ENCODE data around the gene MON1B.
"Not testable (repeated sequence)": the region's sequence is repeated elsewhere in the genome, so short reads cannot be mapped to it uniquely, and the experiment has no call there.

MON1B gene

DNA sequence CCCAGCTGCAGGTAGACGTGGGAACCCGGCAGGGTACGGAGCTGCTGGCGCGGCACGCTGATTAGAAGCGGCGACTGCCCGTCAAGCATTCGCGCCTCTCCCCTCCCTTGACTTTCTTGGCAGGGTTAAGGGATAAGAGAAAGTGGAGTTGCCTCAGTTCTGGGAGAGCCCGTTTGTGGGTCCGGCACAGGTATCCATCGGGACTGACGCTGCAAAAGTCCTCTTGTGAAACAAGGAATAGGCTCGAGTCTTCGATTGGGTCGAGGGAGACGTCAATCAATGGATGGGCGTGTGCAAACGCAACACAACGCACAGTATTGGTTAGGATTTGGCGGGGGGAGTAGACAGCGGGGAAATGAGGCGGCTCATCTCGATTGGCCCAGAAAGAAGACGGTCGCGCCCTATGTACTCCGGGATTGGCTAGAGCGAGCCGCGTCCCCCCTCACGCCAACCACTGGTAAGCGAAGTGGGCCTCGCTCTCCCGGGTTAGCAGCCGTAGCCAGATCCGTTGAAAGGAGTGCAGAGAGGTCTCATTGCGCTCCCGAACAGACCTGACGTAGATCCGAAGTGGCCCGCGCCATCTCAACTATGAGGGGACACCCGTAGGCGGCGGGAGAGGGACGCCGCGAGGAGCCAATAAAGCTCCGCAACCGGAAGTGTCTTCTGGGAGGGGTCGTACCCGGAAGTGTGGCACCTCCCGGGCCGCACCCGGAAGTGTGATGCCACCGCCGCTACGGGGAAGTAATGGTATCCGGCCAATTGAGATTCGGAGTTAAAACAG lies at the start of gene MON1B:
Gene MON1B, plus strand, starts transcription at position 713 of the 781 bp plus-strand sequence. CDS start 296 bp downstream, outside the sequence.
- Histone ChIP-seq H3K9ac (ENCODE audit: low read depth in 1 of 2, low read length in 2 of 2) (peak within 1 kb of the TSS; percentile 94 to 97), H3K36me3 (ENCODE audit: control insufficient read depth in 1 of 2, insufficient read depth in 2 of 2, low read length in 2 of 2) (peaks cover 17 to 31% of the 10 kb centered on the region in 2 donors), H3K27ac (ENCODE audit: low read depth, low read length) (peak within 1 kb of the TSS; percentile 99), H3K4me3 (ENCODE audit: low read depth in 1 of 2, low read length in 2 of 2) (peak within 1 kb of the TSS; percentile 96 to 98), H3K9me3 (ENCODE audit: control insufficient read depth in 1 of 2, low read length in 2 of 2) (no peaks in the 10 kb centered on the region), H3K27me3 (ENCODE audit: control insufficient read depth in 1 of 2, insufficient read depth in 2 of 2, low read length in 2 of 2) (no peaks in the 10 kb centered on the region), H3K4me1 (ENCODE audit: control insufficient read depth in 1 of 2, insufficient read depth in 2 of 2, low read length in 2 of 2) (peaks cover 11 to 18% of the 10 kb centered on the region in 2 donors)

DNA sequence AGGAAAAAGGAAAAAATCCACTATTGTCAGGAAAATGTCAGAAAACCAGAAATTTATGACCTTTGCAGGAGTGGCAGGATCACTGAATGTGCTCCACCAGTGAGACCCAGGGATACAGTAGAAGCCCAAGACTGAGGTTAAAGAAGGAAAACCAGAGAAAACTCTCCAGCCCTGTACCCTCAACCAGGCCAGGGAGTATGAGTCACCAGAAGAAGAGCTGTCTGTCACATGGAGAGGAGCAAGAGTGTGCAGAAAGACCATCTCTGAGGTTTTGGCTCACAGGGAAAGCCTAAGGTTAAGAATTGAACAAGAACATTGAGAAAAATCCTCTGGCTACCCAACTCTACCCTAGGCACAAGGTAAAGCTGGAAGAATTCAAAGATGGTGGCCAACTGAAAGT lies 47.6 kb upstream of the MON1B start:
- H3K27ac ChIP-seq (ENCODE audit: low read depth, low read length) = no peak overlapping the region
- H3K9ac ChIP-seq (ENCODE audit: low read depth in 1 of 2, low read length in 2 of 2) = no peak overlapping the region
- H3K36me3 ChIP-seq (ENCODE audit: control insufficient read depth in 1 of 2, insufficient read depth in 2 of 2, low read length in 2 of 2) = no peaks in the 10 kb centered on the region
- H3K27me3 ChIP-seq (ENCODE audit: control insufficient read depth in 1 of 2, insufficient read depth in 2 of 2, low read length in 2 of 2) = no peaks in the 10 kb centered on the region
- H3K4me1 ChIP-seq (ENCODE audit: control insufficient read depth in 1 of 2, insufficient read depth in 2 of 2, low read length in 2 of 2) = no peaks in the 10 kb centered on the region
- no peaks in the 10 kb centered on the region for H3K9me3 ChIP-seq (ENCODE audit: control insufficient read depth in 1 of 2, low read length in 2 of 2)
- no peak overlapping the region for H3K4me3 ChIP-seq (ENCODE audit: low read depth in 1 of 2, low read length in 2 of 2)

DNA sequence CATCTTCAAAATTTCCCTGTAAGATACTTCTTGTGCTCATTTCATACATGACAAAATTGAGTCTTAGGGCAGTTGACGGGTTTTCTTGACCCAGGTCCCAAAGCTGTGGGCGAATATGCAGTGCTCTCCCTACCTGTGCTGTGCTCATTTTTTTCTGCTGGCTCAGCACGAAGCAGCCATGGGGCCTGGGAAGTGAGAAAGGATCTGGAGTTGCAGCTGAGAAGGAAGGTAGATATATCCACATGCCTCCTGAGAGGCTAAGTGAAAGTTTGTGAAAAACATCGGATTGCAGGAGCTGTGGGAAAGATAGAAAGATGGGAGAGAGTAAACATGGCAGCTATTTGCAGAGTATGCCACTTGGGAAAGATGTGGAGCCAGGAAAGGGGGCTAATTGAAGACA lies 42.9 kb upstream of the MON1B start:
- Histone ChIP-seq H3K36me3 (ENCODE audit: control insufficient read depth in 1 of 2, insufficient read depth in 2 of 2, low read length in 2 of 2) (no peaks in the 10 kb centered on the region), H3K9ac (ENCODE audit: low read depth in 1 of 2, low read length in 2 of 2) (no peak overlapping the region), H3K4me1 (ENCODE audit: control insufficient read depth in 1 of 2, insufficient read depth in 2 of 2, low read length in 2 of 2) (no peaks in the 10 kb centered on the region), H3K4me3 (ENCODE audit: low read depth in 1 of 2, low read length in 2 of 2) (no peak overlapping the region), H3K27me3 (ENCODE audit: control insufficient read depth in 1 of 2, insufficient read depth in 2 of 2, low read length in 2 of 2) (no peaks in the 10 kb centered on the region), H3K27ac (ENCODE audit: low read depth, low read length) (no peak overlapping the region), H3K9me3 (ENCODE audit: control insufficient read depth in 1 of 2, low read length in 2 of 2) (no peaks in the 10 kb centered on the region)

DNA sequence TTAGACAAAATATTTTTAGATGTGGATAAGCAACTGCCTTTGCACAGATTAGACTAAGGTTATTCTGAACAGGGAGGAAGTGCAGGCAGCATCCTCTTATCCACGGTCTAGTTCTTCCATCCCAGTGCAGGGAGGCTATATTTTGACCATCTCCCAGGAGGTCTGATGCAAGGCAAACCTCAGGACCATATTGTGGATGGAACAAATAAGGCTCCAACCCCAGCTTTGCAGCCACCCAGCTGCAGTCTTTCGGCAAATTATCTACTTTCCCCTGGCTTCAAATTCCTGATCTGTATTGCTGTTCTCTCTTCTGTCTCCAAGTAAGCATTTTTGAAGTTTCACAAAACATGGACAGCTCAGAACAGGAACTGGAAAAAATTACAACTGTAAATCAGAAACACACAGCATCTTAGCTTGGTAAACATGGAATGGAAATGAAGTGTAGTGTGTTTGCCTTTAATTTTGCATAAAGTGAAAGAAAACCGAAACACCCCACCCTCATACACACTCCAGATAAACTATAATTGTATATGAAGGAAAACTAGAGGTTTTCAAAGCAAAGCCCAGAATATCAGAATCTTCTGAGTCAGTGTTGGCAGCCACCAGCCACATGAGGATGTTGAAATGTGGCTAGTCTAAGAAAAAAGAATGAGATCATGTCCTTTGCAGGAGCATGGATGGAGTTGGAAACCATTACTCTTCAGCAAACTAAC lies 33.5 kb upstream of the MON1B start:
- no peak overlapping the region for H3K4me3 ChIP-seq (ENCODE audit: low read depth in 1 of 2, low read length in 2 of 2)

DNA sequence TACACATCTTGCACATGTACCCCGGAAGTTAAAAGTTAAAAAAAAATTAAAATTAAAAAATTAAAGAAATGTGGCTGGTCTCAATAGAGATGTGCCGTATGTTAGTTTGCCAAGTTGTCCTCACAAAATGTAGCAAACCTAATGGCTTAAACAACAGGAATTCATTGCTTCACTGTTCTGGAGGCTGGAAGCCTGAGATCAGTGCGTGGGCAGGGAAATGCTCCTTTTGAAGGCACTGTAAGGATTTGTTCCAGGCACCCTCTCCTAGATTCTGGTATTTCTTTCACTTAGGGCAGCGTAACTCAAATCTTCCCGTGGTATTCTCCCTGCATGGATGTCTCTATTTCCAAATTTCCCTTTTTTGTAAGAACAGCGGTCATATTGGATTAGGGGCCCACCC lies 32.7 kb upstream of the MON1B start:
- no peak overlapping the region for H3K27ac ChIP-seq (ENCODE audit: low read depth, low read length)
- H3K9ac ChIP-seq (ENCODE audit: low read depth in 1 of 2, low read length in 2 of 2) = no peak overlapping the region
- no peak overlapping the region for H3K4me3 ChIP-seq (ENCODE audit: low read depth in 1 of 2, low read length in 2 of 2)
- H3K9me3 ChIP-seq (ENCODE audit: control insufficient read depth in 1 of 2, low read length in 2 of 2) = no peaks in the 10 kb centered on the region
- H3K36me3 ChIP-seq (ENCODE audit: control insufficient read depth in 1 of 2, insufficient read depth in 2 of 2, low read length in 2 of 2) = no peaks in the 10 kb centered on the region
- H3K4me1 ChIP-seq (ENCODE audit: control insufficient read depth in 1 of 2, insufficient read depth in 2 of 2, low read length in 2 of 2) = no peaks in the 10 kb centered on the region
- H3K27me3 ChIP-seq (ENCODE audit: control insufficient read depth in 1 of 2, insufficient read depth in 2 of 2, low read length in 2 of 2) = no peaks in the 10 kb centered on the region

More for the DNA sequence above, 33.5 kb upstream of the MON1B start:
- Histone ChIP-seq H3K27ac (ENCODE audit: low read depth, low read length) (no peak overlapping the region), H3K9me3 (ENCODE audit: control insufficient read depth in 1 of 2, low read length in 2 of 2) (no peaks in the 10 kb centered on the region), H3K36me3 (ENCODE audit: control insufficient read depth in 1 of 2, insufficient read depth in 2 of 2, low read length in 2 of 2) (no peaks in the 10 kb centered on the region), H3K27me3 (ENCODE audit: control insufficient read depth in 1 of 2, insufficient read depth in 2 of 2, low read length in 2 of 2) (no peaks in the 10 kb centered on the region), H3K9ac (ENCODE audit: low read depth in 1 of 2, low read length in 2 of 2) (no peak overlapping the region), H3K4me1 (ENCODE audit: control insufficient read depth in 1 of 2, insufficient read depth in 2 of 2, low read length in 2 of 2) (no peaks in the 10 kb centered on the region)

DNA sequence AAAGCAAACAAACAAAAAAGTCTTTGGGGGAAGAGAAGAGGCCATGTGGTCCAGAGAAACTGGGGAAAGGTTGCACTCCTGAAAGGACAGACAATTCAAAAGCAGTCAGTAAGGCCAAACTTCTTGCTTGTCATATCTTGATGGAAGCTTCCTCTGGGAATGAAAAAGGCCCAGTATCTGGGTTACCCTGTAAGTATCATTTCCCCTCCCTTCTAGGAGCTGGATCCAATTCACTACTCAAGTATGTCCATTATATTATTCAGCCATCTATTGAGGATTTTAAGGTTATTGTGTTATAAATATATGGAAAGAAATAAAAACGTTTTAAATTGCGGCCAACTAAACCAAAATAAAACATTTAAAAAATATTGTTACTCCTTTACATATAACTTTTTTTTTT lies 26.0 kb upstream of the MON1B start:
- no peaks in the 10 kb centered on the region for H3K36me3 ChIP-seq (ENCODE audit: control insufficient read depth in 1 of 2, insufficient read depth in 2 of 2, low read length in 2 of 2)
- no peaks in the 10 kb centered on the region for H3K27me3 ChIP-seq (ENCODE audit: control insufficient read depth in 1 of 2, insufficient read depth in 2 of 2, low read length in 2 of 2)
- no peak overlapping the region for H3K4me3 ChIP-seq (ENCODE audit: low read depth in 1 of 2, low read length in 2 of 2)
- no peak overlapping the region for H3K27ac ChIP-seq (ENCODE audit: low read depth, low read length)
- H3K9me3 ChIP-seq (ENCODE audit: control insufficient read depth in 1 of 2, low read length in 2 of 2) = no peaks in the 10 kb centered on the region
- H3K4me1 ChIP-seq (ENCODE audit: control insufficient read depth in 1 of 2, insufficient read depth in 2 of 2, low read length in 2 of 2) = no peaks in the 10 kb centered on the region
- no peak overlapping the region for H3K9ac ChIP-seq (ENCODE audit: low read depth in 1 of 2, low read length in 2 of 2)

DNA sequence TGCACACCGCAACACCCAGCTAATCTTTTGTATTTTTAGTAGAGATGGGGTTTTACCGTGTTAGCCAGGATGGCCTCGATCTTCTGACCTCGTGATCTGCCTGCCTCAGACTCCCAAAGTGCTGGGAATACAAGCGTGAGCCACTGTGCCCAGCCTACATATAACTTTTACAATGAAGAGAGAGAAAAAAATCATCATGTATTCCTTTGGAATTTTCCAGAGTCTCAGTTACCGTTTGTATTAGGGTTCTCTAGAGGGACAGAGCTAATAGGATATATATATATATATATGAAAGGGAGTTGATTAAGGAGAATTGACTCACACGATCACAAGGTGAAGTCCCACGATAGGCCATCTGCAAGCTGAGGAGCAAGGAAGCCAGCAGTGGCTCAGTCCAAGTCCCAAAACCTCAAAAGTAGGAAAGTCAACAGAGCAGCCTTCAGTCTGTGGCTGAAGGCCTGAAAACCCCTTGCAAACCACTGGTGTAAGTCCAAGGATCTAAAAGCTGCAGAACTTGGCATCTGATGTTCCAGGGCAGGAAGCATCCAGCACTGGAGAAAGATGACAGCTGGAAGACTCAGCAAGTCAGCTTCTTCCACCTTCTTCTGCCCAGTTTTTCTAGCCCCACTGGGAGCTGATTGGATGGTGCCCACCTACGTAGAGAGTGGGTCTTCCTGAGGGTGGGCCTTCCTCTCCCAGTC lies 25.3 kb upstream of the MON1B start:
- not testable (repeated sequence) for H3K9me3 ChIP-seq (ENCODE audit: control insufficient read depth in 1 of 2, low read length in 2 of 2); H3K27ac ChIP-seq (ENCODE audit: low read depth, low read length); H3K9ac ChIP-seq (ENCODE audit: low read depth in 1 of 2, low read length in 2 of 2)

DNA sequence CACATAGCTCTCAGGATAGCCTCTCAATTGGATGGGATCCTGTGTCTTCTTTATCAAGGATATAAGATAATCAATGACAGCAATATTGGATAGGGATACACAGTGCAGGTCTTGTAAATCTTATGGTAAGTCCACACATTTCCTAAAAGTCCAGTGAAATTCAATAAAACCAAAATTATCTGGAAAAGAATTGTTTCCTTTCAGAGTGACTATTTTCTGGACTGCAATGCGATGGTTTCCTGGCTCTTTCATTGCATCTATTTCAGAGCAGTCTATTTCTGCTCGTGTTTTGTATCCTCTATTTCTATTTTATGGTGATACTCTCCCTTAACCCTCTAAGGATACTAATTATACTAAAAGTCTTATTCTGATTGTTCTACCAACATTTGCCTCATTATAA lies 24.3 kb upstream of the MON1B start:
- Histone ChIP-seq H3K9ac (ENCODE audit: low read depth in 1 of 2, low read length in 2 of 2) (no peak overlapping the region), H3K27ac (ENCODE audit: low read depth, low read length) (no peak overlapping the region), H3K36me3 (ENCODE audit: control insufficient read depth in 1 of 2, insufficient read depth in 2 of 2, low read length in 2 of 2) (no peaks in the 10 kb centered on the region), H3K9me3 (ENCODE audit: control insufficient read depth in 1 of 2, low read length in 2 of 2) (no peaks in the 10 kb centered on the region), H3K4me1 (ENCODE audit: control insufficient read depth in 1 of 2, insufficient read depth in 2 of 2, low read length in 2 of 2) (no peaks in the 10 kb centered on the region), H3K27me3 (ENCODE audit: control insufficient read depth in 1 of 2, insufficient read depth in 2 of 2, low read length in 2 of 2) (no peaks in the 10 kb centered on the region), H3K4me3 (ENCODE audit: low read depth in 1 of 2, low read length in 2 of 2) (no peak overlapping the region)

More for the DNA sequence above, 25.3 kb upstream of the MON1B start:
- H3K36me3 ChIP-seq (ENCODE audit: control insufficient read depth in 1 of 2, insufficient read depth in 2 of 2, low read length in 2 of 2); H3K27me3 ChIP-seq (ENCODE audit: control insufficient read depth in 1 of 2, insufficient read depth in 2 of 2, low read length in 2 of 2); H3K4me1 ChIP-seq (ENCODE audit: control insufficient read depth in 1 of 2, insufficient read depth in 2 of 2, low read length in 2 of 2); H3K4me3 ChIP-seq (ENCODE audit: low read depth in 1 of 2, low read length in 2 of 2): not testable (repeated sequence)

DNA sequence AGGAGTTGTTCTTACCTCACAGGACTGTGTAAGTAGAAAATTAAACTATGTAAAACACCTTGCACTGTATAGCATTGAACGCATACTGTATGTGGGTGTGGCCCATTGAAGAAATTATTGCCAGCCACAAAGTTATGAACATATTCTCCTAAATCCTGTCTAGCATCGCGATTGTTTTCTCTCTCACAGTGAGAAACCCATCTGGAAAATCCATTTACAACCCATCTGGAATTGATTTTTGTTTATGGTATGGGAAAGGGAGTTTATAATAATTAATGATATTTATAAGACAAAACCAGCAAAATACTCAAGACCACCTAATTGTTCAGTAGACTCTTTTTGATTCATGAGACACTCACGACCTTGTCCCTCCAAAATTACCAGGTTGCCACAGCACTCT lies 22.1 kb upstream of the MON1B start:
- H3K4me3 ChIP-seq (ENCODE audit: low read depth in 1 of 2, low read length in 2 of 2) = no peak overlapping the region
- H3K9ac ChIP-seq (ENCODE audit: low read depth in 1 of 2, low read length in 2 of 2) = no peak overlapping the region
- no peaks in the 10 kb centered on the region for H3K4me1 ChIP-seq (ENCODE audit: control insufficient read depth in 1 of 2, insufficient read depth in 2 of 2, low read length in 2 of 2)
- no peaks in the 10 kb centered on the region for H3K36me3 ChIP-seq (ENCODE audit: control insufficient read depth in 1 of 2, insufficient read depth in 2 of 2, low read length in 2 of 2)
- H3K9me3 ChIP-seq (ENCODE audit: control insufficient read depth in 1 of 2, low read length in 2 of 2) = no peaks in the 10 kb centered on the region
- H3K27me3 ChIP-seq (ENCODE audit: control insufficient read depth in 1 of 2, insufficient read depth in 2 of 2, low read length in 2 of 2) = no peaks in the 10 kb centered on the region
- H3K27ac ChIP-seq (ENCODE audit: low read depth, low read length) = no peak overlapping the region

DNA sequence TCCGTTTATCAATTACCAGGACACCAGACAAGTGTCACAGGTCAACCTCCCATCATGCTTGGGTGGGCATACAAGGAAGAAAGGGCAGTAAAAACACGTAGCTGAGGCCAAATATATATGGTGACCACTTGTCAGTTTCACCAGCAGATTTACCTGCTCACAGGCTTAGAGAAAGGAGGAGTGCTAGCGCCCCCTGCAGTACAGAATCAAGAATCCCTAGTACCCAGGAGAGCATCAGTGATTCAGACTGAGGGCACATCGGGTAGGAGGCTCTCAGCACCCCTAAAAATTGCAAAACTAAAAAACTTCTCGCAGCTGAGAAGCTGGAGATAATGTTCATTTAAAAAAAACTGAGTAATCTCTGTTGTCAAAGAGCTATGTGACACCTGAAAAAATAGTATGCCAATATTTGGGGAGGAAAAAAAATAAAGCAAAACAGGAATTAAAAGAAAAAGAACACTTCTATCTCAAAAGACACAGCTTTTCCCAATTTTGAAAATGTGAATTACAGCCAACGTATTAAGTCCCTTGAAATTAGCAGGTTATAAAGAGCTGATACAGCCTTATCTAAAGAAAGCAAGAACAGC lies 21.2 kb upstream of the MON1B start:
- H3K4me1 ChIP-seq (ENCODE audit: control insufficient read depth in 1 of 2, insufficient read depth in 2 of 2, low read length in 2 of 2) = no peaks in the 10 kb centered on the region
- H3K36me3 ChIP-seq (ENCODE audit: control insufficient read depth in 1 of 2, insufficient read depth in 2 of 2, low read length in 2 of 2) = no peaks in the 10 kb centered on the region
- H3K27me3 ChIP-seq (ENCODE audit: control insufficient read depth in 1 of 2, insufficient read depth in 2 of 2, low read length in 2 of 2) = peaks cover 0 to under 1% of the 10 kb centered on the region in 2 donors
- no peaks in the 10 kb centered on the region for H3K9me3 ChIP-seq (ENCODE audit: control insufficient read depth in 1 of 2, low read length in 2 of 2)
- H3K27ac ChIP-seq (ENCODE audit: low read depth, low read length) = no peak overlapping the region
- no peak overlapping the region for H3K4me3 ChIP-seq (ENCODE audit: low read depth in 1 of 2, low read length in 2 of 2)
- no peak overlapping the region for H3K9ac ChIP-seq (ENCODE audit: low read depth in 1 of 2, low read length in 2 of 2)

Measured in duodenal mucosa (tissue), 2 donors.